NCI-H2196 treated with DMSO at 0.1 percent for 48 hours (cell line): ENCODE results near the gene CACNG3.
"Not testable (repeated sequence)": the region's sequence is repeated elsewhere in the genome, so short reads cannot be mapped to it uniquely, and the experiment has no call there.

Experiments used
- DNase-seq: peaks from one replicate; lab custom pipeline; 2025; ENCODE audit not compliant: unreplicated experiment; lab: John Stamatoyannopoulos, UW

Gene CACNG3

GRCh38 chr16:24328835-24329452, 72.8 kb downstream of the CACNG3 start:
- no peak for DNase-seq

GRCh38 chr16:24332178-24332577, 76.0 kb downstream of the CACNG3 start:
- no peak for DNase-seq

- DNase-seq, result no peak
Measured at GRCh38 chr16:24332582-24333090, 76.5 kb downstream of the CACNG3 start.

- DNase-seq, result no peak
Measured at GRCh38 chr16:24336491-24336890, 80.4 kb downstream of the CACNG3 start.

GRCh38 chr16:24337013-24337412, 80.9 kb downstream of the CACNG3 start:
- no peak for DNase-seq

- not testable (repeated sequence) for DNase-seq
Measured at GRCh38 chr16:24343829-24344228, 87.7 kb downstream of the CACNG3 start.

GRCh38 chr16:24344784-24345183, 88.6 kb downstream of the CACNG3 start:
- DNase-seq, result no peak

- DNase-seq, result no peak
Measured at GRCh38 chr16:24345704-24346103, 89.6 kb downstream of the CACNG3 start.

GRCh38 chr16:24346734-24347133, 90.6 kb downstream of the CACNG3 start:
- DNase-seq, result no peak

GRCh38 chr16:24347556-24347955, 91.4 kb downstream of the CACNG3 start:
- no peak for DNase-seq

- no peak for DNase-seq
Measured at GRCh38 chr16:24348545-24349290, 92.6 kb downstream of the CACNG3 start.

- no peak for DNase-seq
Measured at GRCh38 chr16:24349320-24349719, 93.2 kb downstream of the CACNG3 start.

GRCh38 chr16:24352746-24353145, 96.6 kb downstream of the CACNG3 start:
- no peak for DNase-seq

- DNase-seq, result no peak
Measured at GRCh38 chr16:24353622-24354021, 97.5 kb downstream of the CACNG3 start.

- no peak for DNase-seq
Measured at GRCh38 chr16:24357511-24357910, 101.4 kb downstream of the CACNG3 start.

GRCh38 chr16:24358117-24358516, 102.0 kb downstream of the CACNG3 start:
- no peak for DNase-seq

GRCh38 chr16:24359490-24359889, 103.4 kb downstream of the CACNG3 start:
- DNase-seq, result no peak

GRCh38 chr16:24360936-24361335, 104.8 kb downstream of the CACNG3 start:
- DNase-seq, result no peak

GRCh38 chr16:24364596-24364995, 108.5 kb downstream of the CACNG3 start:
- no peak for DNase-seq

GRCh38 chr16:24367186-24367710, 111.1 kb downstream of the CACNG3 start:
- DNase-seq, result no peak

GRCh38 chr16:24372824-24373223, 116.7 kb downstream of the CACNG3 start:
- DNase-seq, result no peak

GRCh38 chr16:24378999-24379398, 122.9 kb downstream of the CACNG3 start:
- no peak for DNase-seq
